K562 (cell line): ENCODE measurements around the gene PUM2. TPM values are rescaled to one million over a fixed set of nuclear protein-coding genes. Genes with fewer than 3 reads are reported as not detected.

Experiments used
- ARID2 ChIP-seq: fragments of 450-650 bp; IDR thresholded peaks from 2 replicates; pipeline ENCODE4 v1.6.1; 2017; ENCODE audit warnings: antibody characterized with exemption, mild to moderate bottlenecking
- ATF7 ChIP-seq: fragments of 450-650 bp; IDR thresholded peaks from 2 replicates; pipeline ENCODE4 v1.7.1; 2014; ENCODE audit warnings: mild to moderate bottlenecking, moderate library complexity
- CXXC5 ChIP-seq: fragments of 250-450 bp; sonication (Bioruptor Pico); IDR thresholded peaks from 2 replicates; pipeline ENCODE4 v1.8.0; 2022; ENCODE audit warnings: inconsistent platforms, mild to moderate bottlenecking, moderate library complexity
- FOS ChIP-seq: IDR thresholded peaks from 3 replicates; pipeline ENCODE4 v1.6.1; 2011; ENCODE audit not compliant: insufficient read length; ENCODE audit errors: extremely low read depth
- GTF2A2 ChIP-seq: IDR thresholded peaks from 2 replicates; pipeline ENCODE4 v1.6.1; 2016; ENCODE audit warnings: mild to moderate bottlenecking, missing genetic modification characterization, missing compliant biosample characterization
- HNRNPLL ChIP-seq: fragments of 200-400 bp; formaldehyde crosslinking; IDR thresholded peaks from 2 replicates; pipeline ENCODE4 v1.6.1; 2017; ENCODE audit warnings: low read length, low read depth, mild to moderate bottlenecking; ENCODE audit not compliant: poor library complexity, severe bottlenecking
- KLF1 ChIP-seq: fragments of 450-650 bp; IDR thresholded peaks from 2 replicates; pipeline ENCODE4 v1.6.1; 2016; ENCODE audit warnings: missing genetic modification characterization, missing compliant biosample characterization
- POLR2B ChIP-seq: fragments of 450-650 bp; IDR thresholded peaks from 2 replicates; pipeline ENCODE4 v1.6.1; 2018; ENCODE audit warnings: low read depth; ENCODE audit not compliant: partially characterized antibody
- RBM17 ChIP-seq: fragments of 200-400 bp; formaldehyde crosslinking; IDR thresholded peaks from 2 replicates; pipeline ENCODE4 v1.6.1; 2017; ENCODE audit warnings: low read depth, mild to moderate bottlenecking, low read length, borderline replicate concordance
- SIRT6 ChIP-seq: IDR thresholded peaks from one replicate; pipeline ENCODE4 v1.6.1; 2012; ENCODE audit warnings: low read depth, mild to moderate bottlenecking, control low read depth, inconsistent platforms, low read length, moderate library complexity
- TCF3 ChIP-seq: sonication (generic); formaldehyde crosslinking; IDR thresholded peaks from 2 replicates; pipeline ENCODE4 v1.4.0; 2020; ENCODE audit warnings: mild to moderate bottlenecking, missing genetic modification reagents
- ZNF134 ChIP-seq: fragments of 250-450 bp; sonication (Bioruptor Pico); conservative IDR thresholded peaks from 2 replicates; pipeline ENCODE4 v1.4.0; 2020
- ZNF408 ChIP-seq: fragments of 250-450 bp; sonication (Bioruptor Pico); IDR thresholded peaks from 2 replicates; pipeline ENCODE4 v1.4.0; 2020; ENCODE audit warnings: low read depth, mild to moderate bottlenecking, moderate library complexity
- polyA plus RNA-seq, 8 experiments: library from polyadenylated mRNA; depleted of rRNA in 4 of 8; stranded (reverse) in 5 of 8; unstranded in 3 of 8; fragments of >200 nt; fragmentation: Nextera tagmentation in 2 of 8; fragmentation: Illumina TruSeq in 1 of 8; extraction: Ambion mirVana in 2 of 8; extraction: Trizol in 1 of 8; gene quantifications; 2 replicates each; pipeline versions ENCODE4 v1.2.1 to v1.2.3, GENCODE V29; 2011 to 2014; ENCODE audit warnings: inconsistent platforms in 1 of 8, missing spikeins in 1 of 8
- total RNA-seq, 7 experiments: library from RNA; depleted of rRNA in 6 of 7; stranded (reverse); fragments of >200 nt in 6 of 7; fragmentation: Illumina TruSeq in 2 of 7; extraction: Trizol in 2 of 7; gene quantifications; 2 replicates each; pipeline versions ENCODE4 v1.2.1 to v1.2.3, GENCODE V29; 2011 to 2021; ENCODE audit warnings: low replicate concordance in 1 of 7
- TF ChIP-seq, protein P1 (sequence below): fragments of 450-650 bp; IDR thresholded peaks from 2 replicates; pipeline ENCODE4 v1.6.1; 2018; ENCODE audit not compliant: partially characterized antibody
- TF ChIP-seq, protein P2 (sequence below): fragments of 250-450 bp; sonication (Bioruptor Pico); IDR thresholded peaks from 2 replicates; pipeline ENCODE4 v1.8.0; 2021; ENCODE audit warnings: moderate library complexity, mild to moderate bottlenecking, inconsistent platforms
- TF ChIP-seq, protein P3 (sequence below): sonication (generic); formaldehyde crosslinking; IDR thresholded peaks from 2 replicates; pipeline ENCODE4 v1.8.1; 2023; ENCODE audit warnings: mild to moderate bottlenecking, missing genetic modification reagents, moderate library complexity

Gene PUM2
- total and polyA plus RNA-seq, 9 of the 15 experiments (the other 6 are each of a cell fraction or from before 2014, with no cell fraction given) = 13.4 to 61.9 (median 28.3) TPM

DNA sequence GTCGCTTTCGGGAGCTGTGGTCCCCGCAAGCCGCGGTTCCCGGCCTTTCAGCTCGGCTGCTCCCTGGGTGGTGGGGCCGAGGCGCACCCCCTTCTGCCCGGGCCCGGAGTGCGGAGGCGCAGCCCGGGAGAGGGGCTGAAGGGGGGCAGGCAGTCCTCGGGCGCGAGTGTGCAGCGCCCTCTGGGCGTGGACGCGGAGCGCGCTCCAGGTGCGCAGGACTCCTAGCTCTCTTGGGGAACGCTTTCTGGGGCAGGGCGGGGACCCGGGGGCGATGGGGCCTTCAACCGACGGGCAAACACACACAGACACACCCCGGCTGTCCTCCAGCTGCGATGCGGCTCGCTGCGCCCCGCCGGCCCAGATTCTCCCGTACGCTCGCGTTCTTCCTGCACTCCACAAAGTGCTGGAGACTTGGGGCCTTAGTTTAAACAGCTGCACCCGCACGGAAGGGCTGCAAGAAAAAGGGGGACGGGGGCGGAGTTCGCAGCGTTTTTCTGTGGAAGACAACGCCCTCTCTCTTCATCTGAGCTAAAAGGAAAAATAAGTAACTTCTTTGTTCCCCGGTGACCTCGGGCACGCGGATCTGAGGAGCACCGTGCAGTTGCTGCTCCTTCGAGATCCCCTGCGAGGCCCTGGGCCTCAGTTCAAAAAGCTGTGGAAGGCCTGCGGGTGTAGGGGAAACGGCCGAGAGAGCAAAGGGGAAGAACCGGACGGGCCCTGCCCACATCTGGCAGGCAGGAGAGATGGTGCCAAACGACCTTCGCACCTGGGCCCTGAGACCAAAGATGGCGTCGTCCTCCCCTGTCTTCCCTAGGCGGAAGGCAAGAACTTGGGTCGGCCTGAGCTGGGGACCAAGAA, 125.1 kb downstream of the PUM2 start (continued):
- TF ChIP-seq, protein P1, sequence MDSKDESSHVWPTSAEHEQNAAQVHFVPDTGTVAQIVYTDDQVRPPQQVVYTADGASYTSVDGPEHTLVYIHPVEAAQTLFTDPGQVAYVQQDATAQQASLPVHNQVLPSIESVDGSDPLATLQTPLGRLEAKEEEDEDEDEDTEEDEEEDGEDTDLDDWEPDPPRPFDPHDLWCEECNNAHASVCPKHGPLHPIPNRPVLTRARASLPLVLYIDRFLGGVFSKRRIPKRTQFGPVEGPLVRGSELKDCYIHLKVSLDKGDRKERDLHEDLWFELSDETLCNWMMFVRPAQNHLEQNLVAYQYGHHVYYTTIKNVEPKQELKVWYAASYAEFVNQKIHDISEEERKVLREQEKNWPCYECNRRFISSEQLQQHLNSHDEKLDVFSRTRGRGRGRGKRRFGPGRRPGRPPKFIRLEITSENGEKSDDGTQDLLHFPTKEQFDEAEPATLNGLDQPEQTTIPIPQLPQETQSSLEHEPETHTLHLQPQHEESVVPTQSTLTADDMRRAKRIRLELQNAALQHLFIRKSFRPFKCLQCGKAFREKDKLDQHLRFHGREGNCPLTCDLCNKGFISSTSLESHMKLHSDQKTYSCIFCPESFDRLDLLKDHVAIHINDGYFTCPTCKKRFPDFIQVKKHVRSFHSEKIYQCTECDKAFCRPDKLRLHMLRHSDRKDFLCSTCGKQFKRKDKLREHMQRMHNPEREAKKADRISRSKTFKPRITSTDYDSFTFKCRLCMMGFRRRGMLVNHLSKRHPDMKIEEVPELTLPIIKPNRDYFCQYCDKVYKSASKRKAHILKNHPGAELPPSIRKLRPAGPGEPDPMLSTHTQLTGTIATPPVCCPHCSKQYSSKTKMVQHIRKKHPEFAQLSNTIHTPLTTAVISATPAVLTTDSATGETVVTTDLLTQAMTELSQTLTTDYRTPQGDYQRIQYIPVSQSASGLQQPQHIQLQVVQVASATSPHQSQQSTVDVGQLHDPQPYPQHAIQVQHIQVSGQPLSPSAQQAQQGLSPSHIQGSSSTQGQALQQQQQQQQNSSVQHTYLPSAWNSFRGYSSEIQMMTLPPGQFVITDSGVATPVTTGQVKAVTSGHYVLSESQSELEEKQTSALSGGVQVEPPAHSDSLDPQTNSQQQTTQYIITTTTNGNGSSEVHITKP = no peak
- TF ChIP-seq HNRNPLL (peak; percentile 20), SIRT6 (no peak), FOS (no peak), ATF7 (no peak), CXXC5 (CRISPR knock-in tag) (peak; percentile 30; the same call in 1 of the 2 replicates), GTF2A2 (tag) (no peak), POLR2B (no peak), KLF1 (no peak), ARID2 (peak; percentile 70; the same call in 1 of the 2 replicates), ZNF134 (no peak), ZNF408 (CRISPR knock-in tag) (no peak), TCF3 (CRISPR knock-in tag) (no peak), RBM17 (no peak)
- TF ChIP-seq, protein P2, sequence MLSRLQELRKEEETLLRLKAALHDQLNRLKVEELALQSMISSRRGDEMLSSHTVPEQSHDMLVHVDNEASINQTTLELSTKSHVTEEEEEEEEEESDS (CRISPR knock-in tag) = no peak
- TF ChIP-seq, protein P3, sequence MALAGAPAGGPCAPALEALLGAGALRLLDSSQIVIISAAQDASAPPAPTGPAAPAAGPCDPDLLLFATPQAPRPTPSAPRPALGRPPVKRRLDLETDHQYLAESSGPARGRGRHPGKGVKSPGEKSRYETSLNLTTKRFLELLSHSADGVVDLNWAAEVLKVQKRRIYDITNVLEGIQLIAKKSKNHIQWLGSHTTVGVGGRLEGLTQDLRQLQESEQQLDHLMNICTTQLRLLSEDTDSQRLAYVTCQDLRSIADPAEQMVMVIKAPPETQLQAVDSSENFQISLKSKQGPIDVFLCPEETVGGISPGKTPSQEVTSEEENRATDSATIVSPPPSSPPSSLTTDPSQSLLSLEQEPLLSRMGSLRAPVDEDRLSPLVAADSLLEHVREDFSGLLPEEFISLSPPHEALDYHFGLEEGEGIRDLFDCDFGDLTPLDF (CRISPR knock-in tag) = no peak
